Nephron progenitor cell (in vitro differentiated cells): Measurements from ENCODE around the gene TRIP10.

ENCODE experiments used
- DNase-seq: peaks from one replicate; pipeline ENCODE4 v3.0.0; 2021
- H3K27ac Mint-ChIP-seq: 2 replicates; pipeline ENCODE4 v1.8.0; 2021; ENCODE audit warnings: mild to moderate bottlenecking, moderate library complexity, mixed read lengths
- H3K27me3 Mint-ChIP-seq: 2 replicates; pipeline ENCODE4 v1.8.0; 2021; ENCODE audit warnings: mild to moderate bottlenecking, low read depth, mixed read lengths; ENCODE audit not compliant: poor library complexity
- H3K36me3 Mint-ChIP-seq: 2 replicates; pipeline ENCODE4 v1.8.0; 2021; ENCODE audit warnings: low read depth, mixed read lengths
- H3K4me1 Mint-ChIP-seq: 2 replicates; pipeline ENCODE4 v1.8.0; 2021; ENCODE audit warnings: mixed read lengths
- H3K4me3 Mint-ChIP-seq: 2 replicates; pipeline ENCODE4 v1.8.0; 2021; ENCODE audit warnings: mild to moderate bottlenecking, moderate library complexity, mixed read lengths
- H3K9me3 Mint-ChIP-seq: 2 replicates; pipeline ENCODE4 v1.8.0; 2021; ENCODE audit warnings: mild to moderate bottlenecking, moderate library complexity, mixed read lengths
- CTCF ChIP-seq: fragments of 200-600 bp; sonication (generic); IDR thresholded peaks from 2 replicates; pipeline ENCODE4 v1.5.0; 2021; ENCODE audit warnings: antibody characterized with exemption

TRIP10 gene

GRCh38 chr19:6720369-6721137 lies 18.9 kb upstream of the TRIP10 start, which contains the start of gene C3:
C3 (minus strand) TSS chr19:6720650; CDS start chr19:6720589, 61 bp downstream.
- Mint-ChIP-seq H3K27me3 (peaks cover 39% of the 10 kb centered on the region), H3K4me3 (no peak within 1 kb of the TSS), H3K4me1 (peaks cover 36% of the 10 kb centered on the region), H3K9me3 (no peaks in the 10 kb centered on the region), H3K27ac (peak within 1 kb of the TSS; percentile 19), H3K36me3 (no peaks in the 10 kb centered on the region)
- no peak for DNase-seq
- no peak for TF ChIP-seq CTCF

- DNase-seq = no peak
- H3K4me1 Mint-ChIP-seq = peaks cover 39% of the 10 kb centered on the region
- H3K27ac Mint-ChIP-seq = no peak overlapping the region
- H3K36me3 Mint-ChIP-seq = no peaks in the 10 kb centered on the region
- TF ChIP-seq CTCF = no peak
- no peaks in the 10 kb centered on the region for H3K9me3 Mint-ChIP-seq
- H3K4me3 Mint-ChIP-seq = no peak overlapping the region
- H3K27me3 Mint-ChIP-seq = peaks cover 37% of the 10 kb centered on the region
Measured at GRCh38 chr19:6721138-6721474, 18.4 kb upstream of the TRIP10 start.

GRCh38 chr19:6721773-6722172 lies 17.7 kb upstream of the TRIP10 start:
- TF ChIP-seq CTCF = no peak
- DNase-seq = no peak
- no peaks in the 10 kb centered on the region for H3K9me3 Mint-ChIP-seq
- H3K27me3 Mint-ChIP-seq = peaks cover 33% of the 10 kb centered on the region
- peaks cover 39% of the 10 kb centered on the region for H3K4me1 Mint-ChIP-seq
- H3K36me3 Mint-ChIP-seq = no peaks in the 10 kb centered on the region
- no peak overlapping the region for H3K27ac Mint-ChIP-seq
- H3K4me3 Mint-ChIP-seq = no peak overlapping the region

GRCh38 chr19:6723108-6723618 lies 16.3 kb upstream of the TRIP10 start:
- Mint-ChIP-seq H3K4me3 (no peak overlapping the region), H3K9me3 (peaks cover 2% of the 10 kb centered on the region), H3K4me1 (peaks cover 33% of the 10 kb centered on the region), H3K27me3 (peaks cover 24% of the 10 kb centered on the region), H3K27ac (peak overlapping the region; percentile 77), H3K36me3 (no peaks in the 10 kb centered on the region)
- TF ChIP-seq CTCF = no peak
- no peak for DNase-seq

GRCh38 chr19:6723738-6724137 lies 15.7 kb upstream of the TRIP10 start:
- no peak for TF ChIP-seq CTCF
- no peak overlapping the region for H3K27ac Mint-ChIP-seq

More at GRCh38 chr19:6723738-6724137, 15.7 kb upstream of the TRIP10 start:
- peaks cover 5% of the 10 kb centered on the region for H3K9me3 Mint-ChIP-seq
- no peak for DNase-seq
- peaks cover 38% of the 10 kb centered on the region for H3K4me1 Mint-ChIP-seq
- H3K27me3 Mint-ChIP-seq = peaks cover 19% of the 10 kb centered on the region
- H3K36me3 Mint-ChIP-seq = no peaks in the 10 kb centered on the region
- H3K4me3 Mint-ChIP-seq = no peak overlapping the region
